ENCODE data around the gene SUGCT.

Gene SUGCT

DNA sequence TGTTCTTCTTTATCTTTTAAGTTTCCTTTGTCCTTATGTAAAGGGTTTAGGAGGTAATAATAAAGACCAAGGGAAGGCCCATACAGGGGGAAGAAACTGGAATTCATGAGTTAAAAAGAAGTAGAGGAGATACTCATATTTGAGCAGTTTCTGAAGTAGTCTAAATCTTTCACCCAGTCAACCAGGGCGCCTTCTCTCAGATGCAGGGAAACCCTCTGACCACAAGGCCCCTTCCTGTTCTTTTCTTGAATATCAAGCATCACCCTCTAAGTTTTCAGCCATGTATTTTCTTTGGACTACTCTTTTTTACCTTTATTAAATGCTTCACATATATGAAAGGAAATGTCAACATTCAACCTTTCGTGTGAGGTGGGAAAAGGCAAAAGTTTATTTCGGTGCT is 630.8 kb downstream of the SUGCT start:
- H3K36me3 ChIP-seq (ENCODE audit: insufficient read depth, low read length), result no peaks in the 10 kb centered on the region
- no peak for DNase-seq (ENCODE audit: low read depth, low spot score)
- no peak for TF ChIP-seq EZH2 (IDR thresholded peaks at IDR 0.05)
- TF ChIP-seq POLR2AphosphoS5 (IDR thresholded peaks at IDR 0.05; ENCODE audit: borderline replicate concordance, low read depth, low read length), result no peak
- TF ChIP-seq FOXP2 (optimal IDR thresholded peaks at IDR 0.05; ENCODE audit: control extremely low read depth, extremely low read length, insufficient read depth), result no peak
- H3K9ac ChIP-seq (ENCODE audit: insufficient read length), result no peak overlapping the region
- no peaks in the 10 kb centered on the region for H3K9me3 ChIP-seq (ENCODE audit: low read depth, low read length)
- H3K27ac ChIP-seq, result no peak overlapping the region
- H3K4me3 ChIP-seq, result no peak overlapping the region

DNA sequence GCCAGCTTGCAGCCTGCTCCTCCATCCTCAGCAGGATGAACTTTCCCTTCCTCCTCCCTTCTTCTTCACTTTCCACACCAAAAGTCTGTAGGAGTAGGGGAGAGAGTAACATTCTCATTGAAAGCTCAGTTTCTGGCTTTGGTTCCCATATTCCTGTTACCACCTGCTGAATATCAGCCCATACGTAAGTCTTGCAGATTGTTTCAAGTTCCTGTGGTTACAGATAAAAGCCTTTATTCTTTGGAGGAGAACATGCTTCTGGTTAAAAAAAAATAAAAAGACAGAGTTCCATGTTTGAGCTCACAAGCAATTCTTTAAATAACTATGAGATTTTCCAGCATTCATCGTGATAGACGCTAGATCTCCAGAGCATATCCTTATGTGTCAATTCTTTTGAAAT is 637.3 kb downstream of the SUGCT start:
- Histone ChIP-seq H3K36me3 (ENCODE audit: insufficient read depth, low read length) (no peaks in the 10 kb centered on the region), H3K9me3 (ENCODE audit: low read depth, low read length) (no peaks in the 10 kb centered on the region; the same call in 1 of the 2 replicates), H3K9ac (ENCODE audit: insufficient read length) (no peak overlapping the region), H3K4me3 (no peak overlapping the region), H3K27ac (no peak overlapping the region)
- no peak for DNase-seq (ENCODE audit: low read depth, low spot score)
- TF ChIP-seq FOXP2 (optimal IDR thresholded peaks at IDR 0.05; ENCODE audit: control extremely low read depth, extremely low read length, insufficient read depth) (no peak), EZH2 (IDR thresholded peaks at IDR 0.05) (no peak), POLR2AphosphoS5 (IDR thresholded peaks at IDR 0.05; ENCODE audit: borderline replicate concordance, low read depth, low read length) (no peak)

DNA sequence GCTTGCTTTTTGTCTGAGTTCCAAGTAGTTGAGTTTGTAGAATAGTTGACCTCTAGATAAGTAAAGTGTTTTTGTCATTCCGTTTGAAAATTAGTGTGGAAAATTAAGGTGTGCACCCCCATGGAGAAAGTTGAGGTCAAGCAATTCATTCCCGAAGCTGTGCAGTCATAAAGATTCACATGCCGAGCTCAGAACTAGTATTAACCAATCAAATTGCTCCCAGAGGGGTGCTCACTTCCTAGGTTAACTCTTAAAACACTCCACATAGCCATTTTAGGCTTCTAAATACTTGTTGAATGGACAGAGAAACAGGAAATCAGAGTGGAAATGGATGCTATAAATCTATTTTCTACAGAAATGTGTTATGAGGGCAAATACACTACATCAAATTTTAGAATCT is 638.9 kb downstream of the SUGCT start:
- no peak for DNase-seq (ENCODE audit: low read depth, low spot score)
- Histone ChIP-seq H3K9ac (ENCODE audit: insufficient read length) (no peak overlapping the region), H3K27ac (no peak overlapping the region), H3K36me3 (ENCODE audit: insufficient read depth, low read length) (no peaks in the 10 kb centered on the region), H3K9me3 (ENCODE audit: low read depth, low read length) (no peaks in the 10 kb centered on the region; the same call in 1 of the 2 replicates), H3K4me3 (no peak overlapping the region)
- TF ChIP-seq EZH2 (IDR thresholded peaks at IDR 0.05) (no peak), POLR2AphosphoS5 (IDR thresholded peaks at IDR 0.05; ENCODE audit: borderline replicate concordance, low read depth, low read length) (no peak), FOXP2 (optimal IDR thresholded peaks at IDR 0.05; ENCODE audit: control extremely low read depth, extremely low read length, insufficient read depth) (no peak)

DNA sequence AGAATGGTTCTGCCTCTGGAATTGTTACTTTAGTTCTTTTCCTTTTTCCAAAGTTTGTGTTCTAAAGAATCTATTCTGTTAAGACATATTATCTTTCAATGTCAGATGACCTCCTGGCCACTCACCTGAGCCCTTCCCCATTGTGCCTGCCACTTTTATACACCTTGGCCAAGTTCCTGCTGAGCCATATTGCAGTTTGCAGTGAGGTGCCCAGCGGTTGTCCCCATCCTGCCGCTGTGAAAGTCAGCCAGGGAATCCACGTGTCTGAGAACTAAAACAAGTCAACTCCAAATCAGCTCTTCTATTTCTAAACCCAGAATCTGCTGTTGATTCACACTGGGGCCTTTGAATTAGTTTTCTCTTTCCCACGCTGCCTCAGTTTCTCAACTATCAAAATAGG is 641.1 kb downstream of the SUGCT start:
- TF ChIP-seq FOXP2 (optimal IDR thresholded peaks at IDR 0.05; ENCODE audit: control extremely low read depth, extremely low read length, insufficient read depth), result no peak
- TF ChIP-seq POLR2AphosphoS5 (IDR thresholded peaks at IDR 0.05; ENCODE audit: borderline replicate concordance, low read depth, low read length), result no peak
- TF ChIP-seq EZH2 (IDR thresholded peaks at IDR 0.05), result no peak
- Histone ChIP-seq H3K27ac (no peak overlapping the region), H3K9ac (ENCODE audit: insufficient read length) (no peak overlapping the region), H3K9me3 (ENCODE audit: low read depth, low read length) (no peaks in the 10 kb centered on the region; the same call in 1 of the 2 replicates), H3K4me3 (no peak overlapping the region), H3K36me3 (ENCODE audit: insufficient read depth, low read length) (no peaks in the 10 kb centered on the region)
- DNase-seq (ENCODE audit: low read depth, low spot score), result no peak

DNA sequence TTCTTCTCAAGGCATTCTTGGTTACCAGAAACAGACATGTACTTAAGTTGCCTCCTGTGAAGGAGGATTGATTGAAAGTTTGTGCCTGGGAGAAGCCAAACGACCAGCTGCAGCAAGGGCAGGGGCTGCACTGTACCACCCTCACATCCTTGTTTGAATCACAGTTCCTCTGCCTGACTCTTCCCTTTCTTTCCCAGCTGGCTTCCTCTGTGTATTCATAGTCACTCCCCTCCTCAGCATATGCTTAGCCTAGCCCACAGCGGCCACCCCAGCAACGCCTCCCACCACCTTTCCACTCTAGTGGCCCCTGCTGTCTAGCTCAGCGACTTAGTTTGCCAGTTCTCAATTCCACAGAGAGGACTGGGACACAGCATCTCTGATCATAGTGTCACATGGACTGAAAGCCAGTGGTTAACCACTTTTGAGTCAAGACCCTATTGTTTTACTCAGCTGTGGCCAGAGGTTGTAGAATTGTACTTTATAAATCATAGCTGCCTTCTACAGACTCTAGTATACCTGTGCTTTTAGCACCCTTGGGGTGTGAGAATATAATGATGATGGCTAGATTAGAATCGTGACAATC is 643.0 kb downstream of the SUGCT start:
- Histone ChIP-seq H3K36me3 (ENCODE audit: insufficient read depth, low read length) (no peaks in the 10 kb centered on the region), H3K27ac (no peak overlapping the region), H3K4me3 (no peak overlapping the region), H3K9ac (ENCODE audit: insufficient read length) (no peak overlapping the region), H3K9me3 (ENCODE audit: low read depth, low read length) (no peaks in the 10 kb centered on the region)
- TF ChIP-seq POLR2AphosphoS5 (IDR thresholded peaks at IDR 0.05; ENCODE audit: borderline replicate concordance, low read depth, low read length), result no peak
- TF ChIP-seq FOXP2 (optimal IDR thresholded peaks at IDR 0.05; ENCODE audit: control extremely low read depth, extremely low read length, insufficient read depth), result no peak
- no peak for TF ChIP-seq EZH2 (IDR thresholded peaks at IDR 0.05)
- DNase-seq (ENCODE audit: low read depth, low spot score), result no peak

DNA sequence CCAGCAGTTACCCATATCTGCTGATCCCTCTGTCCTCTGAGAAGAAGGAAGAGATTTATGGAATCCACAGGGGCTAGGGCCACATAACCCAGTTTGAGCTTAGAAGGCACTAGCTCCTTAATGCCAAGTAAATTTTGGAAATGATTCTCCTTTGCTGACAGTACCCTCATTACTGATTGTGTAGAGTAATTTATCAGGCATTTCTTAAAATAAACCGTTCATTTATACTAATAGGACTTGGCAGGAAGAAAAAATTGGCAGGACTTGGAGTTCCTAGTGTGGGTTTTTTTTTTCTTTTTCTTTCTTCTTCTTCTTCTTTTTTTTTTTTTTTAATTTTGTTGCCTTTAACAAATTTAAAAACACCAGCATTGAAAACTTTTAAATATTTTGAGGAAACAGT is 645.7 kb downstream of the SUGCT start:
- peak overlapping the region; percentile 40 for H3K9ac ChIP-seq (ENCODE audit: insufficient read length)
- DNase-seq (ENCODE audit: low read depth, low spot score), result no peak

DNA sequence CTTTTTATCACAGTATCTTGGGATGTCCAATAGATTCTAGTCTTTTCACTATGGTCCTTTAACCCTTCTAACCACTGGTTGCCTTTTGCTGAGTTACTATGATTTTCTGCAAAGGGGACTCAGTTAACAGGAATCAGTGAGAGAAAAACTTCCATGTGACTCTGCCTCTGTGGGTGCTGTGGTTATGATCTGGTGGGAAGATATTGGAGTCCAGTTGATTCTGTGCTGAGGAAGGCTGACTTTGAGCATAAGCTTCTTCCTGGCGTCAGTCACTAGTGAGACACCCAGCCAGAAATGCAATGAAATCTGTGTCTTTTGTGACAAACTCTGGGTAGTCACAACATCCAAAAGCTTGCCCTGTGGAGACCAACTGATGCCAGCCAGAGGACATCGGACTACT is 648.0 kb downstream of the SUGCT start:
- H3K9me3 ChIP-seq (ENCODE audit: low read depth, low read length), result no peaks in the 10 kb centered on the region
- no peak overlapping the region for H3K27ac ChIP-seq
- H3K9ac ChIP-seq (ENCODE audit: insufficient read length), result no peak overlapping the region
- TF ChIP-seq EZH2 (IDR thresholded peaks at IDR 0.05), result no peak
- TF ChIP-seq FOXP2 (optimal IDR thresholded peaks at IDR 0.05; ENCODE audit: control extremely low read depth, extremely low read length, insufficient read depth), result no peak
- no peak for TF ChIP-seq POLR2AphosphoS5 (IDR thresholded peaks at IDR 0.05; ENCODE audit: borderline replicate concordance, low read depth, low read length)
- no peak for DNase-seq (ENCODE audit: low read depth, low spot score)
- H3K36me3 ChIP-seq (ENCODE audit: insufficient read depth, low read length), result no peaks in the 10 kb centered on the region
- no peak overlapping the region for H3K4me3 ChIP-seq

More for the DNA sequence above, 645.7 kb downstream of the SUGCT start:
- no peaks in the 10 kb centered on the region for H3K9me3 ChIP-seq (ENCODE audit: low read depth, low read length)
- no peak for TF ChIP-seq POLR2AphosphoS5 (IDR thresholded peaks at IDR 0.05; ENCODE audit: borderline replicate concordance, low read depth, low read length)
- TF ChIP-seq FOXP2 (optimal IDR thresholded peaks at IDR 0.05; ENCODE audit: control extremely low read depth, extremely low read length, insufficient read depth), result no peak
- no peak for TF ChIP-seq EZH2 (IDR thresholded peaks at IDR 0.05)
- H3K36me3 ChIP-seq (ENCODE audit: insufficient read depth, low read length), result no peaks in the 10 kb centered on the region
- H3K4me3 ChIP-seq, result peak overlapping the region; percentile 13; the same call in 1 of the 2 replicates
- no peak overlapping the region; the same call in 1 of the 2 replicates for H3K27ac ChIP-seq

DNA sequence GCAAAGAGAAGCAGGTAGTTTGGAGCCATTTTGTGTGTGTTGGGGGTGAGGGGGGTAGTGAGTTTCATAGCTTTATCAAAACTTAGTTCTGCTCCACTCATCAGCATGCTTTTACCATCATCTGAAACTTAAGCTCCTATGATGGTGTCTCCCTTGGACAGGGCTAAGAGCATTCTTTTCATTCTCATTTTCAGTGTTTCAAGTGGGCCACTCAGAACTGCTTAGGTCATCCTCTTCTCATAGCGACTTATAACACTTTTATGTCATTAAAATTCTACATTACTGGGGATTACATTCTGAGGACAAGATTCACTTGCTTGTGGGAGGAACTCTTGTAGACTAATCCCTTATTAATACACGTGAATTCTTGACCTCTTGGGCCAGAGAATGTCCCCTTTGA is 649.4 kb downstream of the SUGCT start:
- Histone ChIP-seq H3K9me3 (ENCODE audit: low read depth, low read length) (no peaks in the 10 kb centered on the region), H3K36me3 (ENCODE audit: insufficient read depth, low read length) (no peaks in the 10 kb centered on the region), H3K9ac (ENCODE audit: insufficient read length) (no peak overlapping the region), H3K4me3 (no peak overlapping the region), H3K27ac (no peak overlapping the region)
- DNase-seq (ENCODE audit: low read depth, low spot score), result no peak
- TF ChIP-seq EZH2 (IDR thresholded peaks at IDR 0.05) (no peak), FOXP2 (optimal IDR thresholded peaks at IDR 0.05; ENCODE audit: control extremely low read depth, extremely low read length, insufficient read depth) (no peak), POLR2AphosphoS5 (IDR thresholded peaks at IDR 0.05; ENCODE audit: borderline replicate concordance, low read depth, low read length) (no peak)

DNA sequence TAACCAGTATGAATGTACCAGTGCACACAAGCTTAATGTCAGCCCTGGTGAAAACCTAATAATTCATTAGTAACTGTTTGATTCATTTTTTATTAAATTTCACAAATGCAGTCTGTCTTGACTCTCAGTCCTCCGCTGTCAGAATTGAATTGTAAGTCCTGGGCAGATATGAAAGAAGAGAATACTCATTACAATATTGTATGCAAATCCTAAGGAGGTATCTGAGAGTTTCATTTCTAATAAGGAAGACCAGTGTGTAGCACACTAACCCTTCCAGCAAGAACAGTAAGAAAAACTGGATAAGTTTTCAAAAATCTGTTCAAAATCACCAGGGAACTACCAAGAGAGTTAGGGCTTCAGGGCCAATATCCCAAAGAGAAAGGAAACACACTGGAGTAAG is 652.1 kb downstream of the SUGCT start:
- TF ChIP-seq POLR2AphosphoS5 (IDR thresholded peaks at IDR 0.05; ENCODE audit: borderline replicate concordance, low read depth, low read length) (no peak), FOXP2 (optimal IDR thresholded peaks at IDR 0.05; ENCODE audit: control extremely low read depth, extremely low read length, insufficient read depth) (no peak), EZH2 (IDR thresholded peaks at IDR 0.05) (no peak)
- H3K9me3 ChIP-seq (ENCODE audit: low read depth, low read length), result no peaks in the 10 kb centered on the region
- H3K27ac ChIP-seq, result no peak overlapping the region
- no peaks in the 10 kb centered on the region for H3K36me3 ChIP-seq (ENCODE audit: insufficient read depth, low read length)
- H3K4me3 ChIP-seq, result no peak overlapping the region
- H3K9ac ChIP-seq (ENCODE audit: insufficient read length), result no peak overlapping the region
- DNase-seq (ENCODE audit: low read depth, low spot score), result no peak

All from SK-N-MC (cell line).